Measurements from ENCODE around the gene HNRNPA1. TPM values are rescaled to one million over a fixed set of nuclear protein-coding genes. Genes with fewer than 3 reads are reported as not detected.
"Not testable (repeated sequence)": the region's sequence is repeated elsewhere in the genome, so short reads cannot be mapped to it uniquely, and the experiment has no call there.

HNRNPA1 gene
- total RNA-seq = 423 TPM
- long read RNA-seq, full-length matches to known transcripts = 539 of 564 reads
- long read RNA-seq, partial matches to known transcripts = 10 of 564 reads
- long read RNA-seq, other reads (novel, unspliced or antisense) = 15 of 564 reads

DNA sequence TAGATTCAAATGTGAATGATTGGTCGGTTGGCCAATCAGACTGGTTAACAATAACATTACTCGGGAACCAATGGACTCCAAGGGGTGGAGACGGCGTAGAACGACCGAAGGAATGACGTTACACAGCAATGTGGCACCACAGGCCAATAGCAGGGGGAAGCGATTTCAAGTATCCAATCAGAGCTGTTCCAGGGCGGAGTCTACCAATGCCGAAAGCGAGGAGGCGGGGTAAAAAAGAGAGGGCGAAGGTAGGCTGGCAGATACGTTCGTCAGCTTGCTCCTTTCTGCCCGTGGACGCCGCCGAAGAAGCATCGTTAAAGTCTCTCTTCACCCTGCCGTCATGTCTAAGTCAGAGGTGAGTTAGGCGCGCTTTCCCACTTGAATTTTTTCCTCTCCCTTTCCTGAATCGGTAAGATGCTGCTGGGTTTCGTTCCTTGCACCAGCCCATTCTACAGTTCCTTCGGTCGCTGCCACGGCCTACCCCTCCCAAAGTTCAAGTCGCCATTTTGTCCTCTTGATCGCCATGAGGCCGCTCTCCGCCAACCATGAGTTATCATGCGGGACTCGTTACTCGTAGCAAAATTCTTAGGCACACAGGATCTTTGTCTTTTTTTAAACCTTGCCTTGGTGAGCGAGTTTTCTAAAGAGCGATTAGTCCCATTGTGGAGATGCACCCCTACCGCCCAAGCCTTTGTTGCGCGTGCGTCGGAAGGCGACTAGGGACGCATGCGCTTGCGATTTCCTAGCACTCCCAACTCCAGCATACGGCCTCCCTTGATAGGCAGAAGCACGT lies at the start of gene HNRNPA1:
HNRNPA1 (plus strand) TSS at position 259 of the 793 bp plus-strand sequence; CDS start at position 341, 82 bp downstream.
- no peaks in the 10 kb centered on the region for H3K27me3 ChIP-seq (ENCODE audit: low read depth)
- DNase-seq = peak; percentile 92
- intact Hi-C loops (cut with micrococcal nuclease) = no loop called here
- H3K4me1 ChIP-seq = peaks cover 74% of the 10 kb centered on the region
- peak within 1 kb of the TSS; percentile 81 for H3K4me3 ChIP-seq
- peaks cover 39% of the 10 kb centered on the region for H3K36me3 ChIP-seq
- peak within 1 kb of the TSS; percentile 93 for H3K27ac ChIP-seq (replicated peaks)
- no peaks in the 10 kb centered on the region for H3K9me3 ChIP-seq (replicated peaks)
- TF ChIP-seq, protein P1, sequence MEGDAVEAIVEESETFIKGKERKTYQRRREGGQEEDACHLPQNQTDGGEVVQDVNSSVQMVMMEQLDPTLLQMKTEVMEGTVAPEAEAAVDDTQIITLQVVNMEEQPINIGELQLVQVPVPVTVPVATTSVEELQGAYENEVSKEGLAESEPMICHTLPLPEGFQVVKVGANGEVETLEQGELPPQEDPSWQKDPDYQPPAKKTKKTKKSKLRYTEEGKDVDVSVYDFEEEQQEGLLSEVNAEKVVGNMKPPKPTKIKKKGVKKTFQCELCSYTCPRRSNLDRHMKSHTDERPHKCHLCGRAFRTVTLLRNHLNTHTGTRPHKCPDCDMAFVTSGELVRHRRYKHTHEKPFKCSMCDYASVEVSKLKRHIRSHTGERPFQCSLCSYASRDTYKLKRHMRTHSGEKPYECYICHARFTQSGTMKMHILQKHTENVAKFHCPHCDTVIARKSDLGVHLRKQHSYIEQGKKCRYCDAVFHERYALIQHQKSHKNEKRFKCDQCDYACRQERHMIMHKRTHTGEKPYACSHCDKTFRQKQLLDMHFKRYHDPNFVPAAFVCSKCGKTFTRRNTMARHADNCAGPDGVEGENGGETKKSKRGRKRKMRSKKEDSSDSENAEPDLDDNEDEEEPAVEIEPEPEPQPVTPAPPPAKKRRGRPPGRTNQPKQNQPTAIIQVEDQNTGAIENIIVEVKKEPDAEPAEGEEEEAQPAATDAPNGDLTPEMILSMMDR (IDR thresholded peaks at IDR 0.05; ENCODE audit: borderline replicate concordance) = no peak

DNA sequence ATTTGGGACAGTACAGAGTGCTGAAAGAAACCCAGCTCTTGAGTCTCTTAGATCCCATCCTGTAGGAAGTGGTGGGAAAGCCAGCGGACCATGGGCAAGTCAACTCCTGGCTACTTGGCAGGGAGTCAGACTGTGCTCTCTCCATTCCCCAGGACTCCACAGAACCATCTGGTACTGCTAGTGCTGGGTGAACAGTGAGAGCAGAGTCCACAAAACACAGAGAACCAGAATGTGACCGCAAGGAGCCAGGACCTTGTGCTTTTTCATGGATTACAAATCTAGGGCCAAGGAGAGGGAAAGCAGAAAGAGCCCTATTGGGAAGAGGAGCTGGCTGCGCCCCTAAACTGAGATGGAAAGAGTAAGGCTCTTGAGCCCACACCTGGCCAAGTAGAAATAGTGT lies 49.3 kb upstream of the HNRNPA1 start:
- H3K36me3 ChIP-seq; H3K9me3 ChIP-seq (replicated peaks); H3K27me3 ChIP-seq (ENCODE audit: low read depth); H3K4me3 ChIP-seq; DNase-seq; intact Hi-C loops (cut with micrococcal nuclease): not testable (repeated sequence)
- peak overlapping the region; percentile 62 for H3K27ac ChIP-seq (replicated peaks)
- H3K4me1 ChIP-seq = peaks cover 34% of the 10 kb centered on the region

DNA sequence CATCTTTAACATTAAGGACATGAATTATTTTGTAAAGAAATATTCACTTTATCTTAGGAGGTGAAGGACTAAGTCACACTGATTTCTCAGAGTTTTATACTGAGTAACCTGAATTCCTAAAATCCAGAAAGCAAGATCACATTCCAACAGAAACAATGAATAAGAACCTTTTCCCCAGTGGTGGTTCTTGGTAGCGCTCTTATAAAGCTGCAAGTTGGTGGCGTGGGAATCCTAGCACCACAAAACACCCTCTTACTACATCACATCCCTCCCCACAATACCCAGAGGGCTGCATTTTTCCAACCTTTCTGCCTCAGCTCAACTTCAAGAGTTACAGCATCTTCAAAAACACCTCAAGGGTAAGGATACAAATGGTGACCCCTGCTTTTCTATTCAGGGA lies 47.7 kb upstream of the HNRNPA1 start:
- H3K27me3 ChIP-seq (ENCODE audit: low read depth) = no peaks in the 10 kb centered on the region
- H3K4me3 ChIP-seq = no peak overlapping the region
- intact Hi-C loops (cut with micrococcal nuclease) = no loop called here
- H3K4me1 ChIP-seq = peaks cover 34% of the 10 kb centered on the region
- no peak for DNase-seq
- H3K36me3 ChIP-seq = no peaks in the 10 kb centered on the region
- H3K9me3 ChIP-seq (replicated peaks) = no peaks in the 10 kb centered on the region
- H3K27ac ChIP-seq (replicated peaks) = no peak overlapping the region
- TF ChIP-seq, protein P1 (IDR thresholded peaks at IDR 0.05; ENCODE audit: borderline replicate concordance) = no peak

DNA sequence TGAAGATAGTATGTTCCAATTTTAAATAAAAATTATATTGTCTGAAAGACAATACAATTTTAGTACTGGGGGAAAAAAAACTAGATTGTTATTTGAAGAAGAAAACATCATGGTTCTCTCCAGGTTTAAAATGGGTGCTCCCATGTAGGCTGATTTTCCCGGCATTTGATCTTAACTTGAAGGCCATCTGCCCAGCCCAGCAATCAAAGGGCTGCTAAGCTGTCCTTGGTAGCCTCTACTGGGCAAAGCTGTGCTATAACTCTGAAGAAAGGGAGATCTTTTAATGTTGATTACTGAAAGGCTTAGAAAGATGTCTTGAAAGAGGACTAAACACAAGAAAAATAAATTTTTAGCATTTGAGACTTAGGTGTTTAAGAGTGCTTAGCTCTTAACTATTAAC lies 42.0 kb upstream of the HNRNPA1 start:
- no peaks in the 10 kb centered on the region for H3K9me3 ChIP-seq (replicated peaks)
- H3K27me3 ChIP-seq (ENCODE audit: low read depth) = no peaks in the 10 kb centered on the region
- TF ChIP-seq, protein P1 (IDR thresholded peaks at IDR 0.05; ENCODE audit: borderline replicate concordance) = no peak
- H3K4me3 ChIP-seq = no peak overlapping the region
- peaks cover 44% of the 10 kb centered on the region for H3K36me3 ChIP-seq
- H3K4me1 ChIP-seq = peaks cover 18% of the 10 kb centered on the region
- H3K27ac ChIP-seq (replicated peaks) = no peak overlapping the region
- no peak for DNase-seq
- intact Hi-C loops (cut with micrococcal nuclease) = no loop called here

DNA sequence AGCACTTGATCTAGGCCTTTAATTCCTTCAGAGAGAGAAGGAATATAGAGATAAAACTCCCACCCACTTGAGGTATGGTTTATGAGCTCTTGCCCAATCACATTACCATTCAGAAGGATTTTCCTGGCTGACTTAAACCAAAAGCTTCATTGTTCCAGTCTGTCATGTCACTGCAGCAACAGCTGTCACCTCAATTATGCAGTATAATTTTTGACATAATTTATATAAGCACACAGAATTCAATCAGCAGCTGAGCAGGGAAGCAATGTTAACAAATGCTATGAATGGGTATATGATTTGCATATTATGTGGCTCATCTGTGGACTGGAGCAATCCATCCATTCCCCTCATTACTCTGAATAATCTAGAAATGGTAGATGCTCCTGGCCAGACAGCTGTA lies 40.9 kb upstream of the HNRNPA1 start:
- intact Hi-C loops (cut with micrococcal nuclease) = no loop called here
- H3K9me3 ChIP-seq (replicated peaks) = no peaks in the 10 kb centered on the region
- no peak for DNase-seq
- H3K36me3 ChIP-seq = peaks cover 52% of the 10 kb centered on the region
- no peak overlapping the region for H3K27ac ChIP-seq (replicated peaks)
- no peaks in the 10 kb centered on the region for H3K27me3 ChIP-seq (ENCODE audit: low read depth)
- TF ChIP-seq, protein P1 (IDR thresholded peaks at IDR 0.05; ENCODE audit: borderline replicate concordance) = no peak
- H3K4me3 ChIP-seq = no peak overlapping the region
- H3K4me1 ChIP-seq = peaks cover 18% of the 10 kb centered on the region

DNA sequence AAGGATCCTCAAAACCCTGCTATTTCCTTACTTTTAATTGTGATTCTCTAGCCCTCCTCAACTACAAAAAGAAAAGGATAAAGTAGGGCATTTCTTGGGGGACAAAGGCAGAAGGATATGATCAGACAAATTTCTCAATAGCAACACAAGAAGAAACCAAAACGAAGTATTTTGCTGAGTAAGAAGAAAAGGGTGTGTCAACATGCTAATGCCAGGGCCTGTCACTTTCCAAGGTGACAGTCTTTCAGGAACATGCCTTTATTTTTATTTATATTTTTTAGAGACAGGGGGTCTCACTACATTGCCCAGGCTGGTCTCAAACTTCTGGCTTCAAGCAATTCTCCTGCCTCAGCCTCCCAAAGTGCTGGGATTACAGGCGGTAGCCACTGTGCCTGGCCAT lies 40.4 kb upstream of the HNRNPA1 start:
- Histone ChIP-seq H3K4me3 (no peak overlapping the region), H3K36me3 (peaks cover 55% of the 10 kb centered on the region), H3K9me3 (replicated peaks) (no peaks in the 10 kb centered on the region), H3K4me1 (peaks cover 18% of the 10 kb centered on the region), H3K27ac (replicated peaks) (peak overlapping the region; percentile 27), H3K27me3 (ENCODE audit: low read depth) (no peaks in the 10 kb centered on the region)
- TF ChIP-seq, protein P1 (IDR thresholded peaks at IDR 0.05; ENCODE audit: borderline replicate concordance) = no peak
- DNase-seq = no peak
- intact Hi-C loops (cut with micrococcal nuclease) = no loop called here
